ENCODE data around the gene TMOD3. TPM values are rescaled to one million over a fixed set of nuclear protein-coding genes. Genes with fewer than 3 reads are reported as not detected.

Gene TMOD3
- total RNA-seq, 1 experiment from 2014 or later = 19.3 TPM

GRCh38 chr15:51849860-51850259 is 20.4 kb downstream of the TMOD3 start:
- in situ Hi-C loops (cut with HindIII; ENCODE audit: low pct_unique_long_range_greater_than_20kb, low sequenced_read_pairs) = no loop called here
- no peak for DNase-seq (ENCODE audit: low read depth, low spot score)

- in situ Hi-C loops (cut with HindIII; ENCODE audit: low pct_unique_long_range_greater_than_20kb, low sequenced_read_pairs) = no loop called here
- DNase-seq (ENCODE audit: low read depth, low spot score) = no peak
These were observed 24.5 kb downstream of the TMOD3 start for GRCh38 chr15:51853998-51854397.

- in situ Hi-C loops (cut with HindIII; ENCODE audit: low pct_unique_long_range_greater_than_20kb, low sequenced_read_pairs) = no loop called here
- DNase-seq (ENCODE audit: low read depth, low spot score) = no peak
These were observed 26.2 kb downstream of the TMOD3 start for GRCh38 chr15:51855612-51856011.

GRCh38 chr15:51856714-51857380 is 27.4 kb downstream of the TMOD3 start:
- no peak for DNase-seq (ENCODE audit: low read depth, low spot score)

GRCh38 chr15:51861557-51862359 is 32.3 kb downstream of the TMOD3 start:
- no peak for DNase-seq (ENCODE audit: low read depth, low spot score)
- in situ Hi-C loops (cut with HindIII; ENCODE audit: low pct_unique_long_range_greater_than_20kb, low sequenced_read_pairs) = no loop called here

More at GRCh38 chr15:51856714-51857380, 27.4 kb downstream of the TMOD3 start:
- in situ Hi-C loops (cut with HindIII; ENCODE audit: low pct_unique_long_range_greater_than_20kb, low sequenced_read_pairs) = no loop called here

GRCh38 chr15:51863131-51863530 is 33.7 kb downstream of the TMOD3 start:
- no peak for DNase-seq (ENCODE audit: low read depth, low spot score)
- in situ Hi-C loops (cut with HindIII; ENCODE audit: low pct_unique_long_range_greater_than_20kb, low sequenced_read_pairs) = no loop called here

- in situ Hi-C loops (cut with HindIII; ENCODE audit: low pct_unique_long_range_greater_than_20kb, low sequenced_read_pairs) = no loop called here
- no peak for DNase-seq (ENCODE audit: low read depth, low spot score)
These were observed 35.1 kb downstream of the TMOD3 start for GRCh38 chr15:51864408-51865056.

GRCh38 chr15:51865317-51865716 is 35.9 kb downstream of the TMOD3 start:
- in situ Hi-C loops (cut with HindIII; ENCODE audit: low pct_unique_long_range_greater_than_20kb, low sequenced_read_pairs) = no loop called here
- no peak for DNase-seq (ENCODE audit: low read depth, low spot score)

- in situ Hi-C loops (cut with HindIII; ENCODE audit: low pct_unique_long_range_greater_than_20kb, low sequenced_read_pairs) = no loop called here
- no peak for DNase-seq (ENCODE audit: low read depth, low spot score)
These were observed 36.7 kb downstream of the TMOD3 start for GRCh38 chr15:51866161-51866560.

- DNase-seq (ENCODE audit: low read depth, low spot score) = no peak
- in situ Hi-C loops (cut with HindIII; ENCODE audit: low pct_unique_long_range_greater_than_20kb, low sequenced_read_pairs) = no loop called here
These were observed 37.3 kb downstream of the TMOD3 start for GRCh38 chr15:51866751-51867150.

- DNase-seq (ENCODE audit: low read depth, low spot score) = peak; percentile 89
- in situ Hi-C loops (cut with HindIII; ENCODE audit: low pct_unique_long_range_greater_than_20kb, low sequenced_read_pairs) = no loop called here
These were observed 39.6 kb downstream of the TMOD3 start for GRCh38 chr15:51869060-51869421.

GRCh38 chr15:51870774-51871173 is 41.3 kb downstream of the TMOD3 start:
- in situ Hi-C loops (cut with HindIII; ENCODE audit: low pct_unique_long_range_greater_than_20kb, low sequenced_read_pairs) = no loop called here
- no peak for DNase-seq (ENCODE audit: low read depth, low spot score)

- peak; percentile 22 for DNase-seq (ENCODE audit: low read depth, low spot score)
- in situ Hi-C loops (cut with HindIII; ENCODE audit: low pct_unique_long_range_greater_than_20kb, low sequenced_read_pairs) = no loop called here
These were observed 45.5 kb downstream of the TMOD3 start for GRCh38 chr15:51874751-51875644.

- DNase-seq (ENCODE audit: low read depth, low spot score) = no peak
- in situ Hi-C loops (cut with HindIII; ENCODE audit: low pct_unique_long_range_greater_than_20kb, low sequenced_read_pairs) = no loop called here
These were observed 46.7 kb downstream of the TMOD3 start for GRCh38 chr15:51876169-51876568.

- in situ Hi-C loops (cut with HindIII; ENCODE audit: low pct_unique_long_range_greater_than_20kb, low sequenced_read_pairs) = no loop called here
- DNase-seq (ENCODE audit: low read depth, low spot score) = no peak
These were observed 49.3 kb downstream of the TMOD3 start for GRCh38 chr15:51878446-51879386.

- in situ Hi-C loops (cut with HindIII; ENCODE audit: low pct_unique_long_range_greater_than_20kb, low sequenced_read_pairs) = no loop called here
- DNase-seq (ENCODE audit: low read depth, low spot score) = no peak
These were observed 50.1 kb downstream of the TMOD3 start for GRCh38 chr15:51879555-51879954.

All from SK-MEL-5 (cell line).